Fibroblast of skin of scalp (primary cell): ENCODE data around the gene LAT.
A peak's percentile ranks its signal among the peaks of the same experiment; 100 is the strongest.
"Not testable (repeated sequence)": the region's sequence is repeated elsewhere in the genome, so short reads cannot be mapped to it uniquely, and the experiment has no call there.

Experiments
- DNase-seq: peaks from one replicate; pipeline ENCODE4 v3.0.0-alpha.2; 2013

The LAT gene

GRCh38 chr16:28977703-28978662, 6.9 kb upstream of the LAT start:
- DNase-seq = no peak

DNA sequence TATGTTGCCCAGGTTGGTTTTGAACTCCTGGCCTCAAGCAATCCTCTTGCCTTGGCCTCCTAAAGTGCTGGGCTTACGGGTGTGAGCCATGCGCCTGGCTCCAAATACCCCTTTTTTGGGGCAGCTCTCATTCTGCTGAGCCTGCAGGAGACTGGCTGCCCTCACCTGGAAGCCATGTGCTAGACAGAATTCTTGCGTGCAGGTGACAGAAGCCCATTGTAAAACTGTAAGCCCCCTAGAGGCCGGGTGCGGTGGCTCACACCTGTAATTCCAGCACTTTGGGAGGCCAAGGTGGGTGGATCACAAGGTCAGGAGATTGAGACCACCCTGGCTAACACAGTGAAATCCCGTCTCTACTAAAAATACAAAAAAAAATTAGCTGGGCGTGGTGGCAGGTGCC, 4.5 kb upstream of the LAT start:
- not testable (repeated sequence) for DNase-seq

GRCh38 chr16:28980929-28981328, 3.9 kb upstream of the LAT start:
- DNase-seq = no peak

GRCh38 chr16:28981517-28981916, 3.3 kb upstream of the LAT start:
- DNase-seq = no peak

DNA sequence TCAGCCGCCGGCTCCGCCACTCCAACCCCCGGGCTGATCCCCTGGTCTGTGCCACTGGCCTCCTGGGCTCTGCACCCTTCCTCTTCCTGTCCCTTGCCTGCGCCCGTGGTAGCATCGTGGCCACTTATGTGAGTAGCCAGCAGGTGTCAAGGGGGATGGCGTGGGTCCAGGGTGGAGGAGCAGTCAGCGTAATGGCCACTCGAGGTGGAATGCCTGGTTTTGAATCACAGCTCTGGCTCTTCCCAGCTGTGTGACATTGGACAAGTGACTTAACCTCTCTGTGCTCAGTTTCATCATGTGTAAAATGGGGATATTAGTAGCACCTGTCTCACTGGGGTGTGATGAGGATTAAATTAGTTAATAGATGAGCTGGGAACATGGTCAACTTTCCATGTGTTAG, 2.4 kb upstream of the LAT start:
- no peak for DNase-seq

DNA sequence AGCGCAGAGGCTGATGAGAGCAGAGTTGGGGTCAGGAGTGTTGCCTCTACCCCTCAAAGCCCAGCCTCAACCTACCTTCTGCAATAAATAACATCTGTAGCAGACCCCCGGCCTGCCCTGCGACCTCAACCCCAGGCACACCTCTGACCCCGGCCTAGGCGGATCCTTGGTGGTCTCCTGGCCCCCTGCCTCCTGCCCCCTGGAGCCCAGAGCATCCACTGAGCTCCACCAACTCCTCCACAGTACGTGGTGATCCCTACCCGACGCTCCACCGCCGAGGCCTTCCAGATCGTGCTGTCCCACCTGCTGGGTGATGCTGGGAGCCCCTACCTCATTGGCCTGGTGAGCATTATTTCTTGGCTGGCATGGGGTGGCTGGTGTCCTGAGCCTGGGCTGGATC, 1.9 kb upstream of the LAT start:
- no peak for DNase-seq

DNA sequence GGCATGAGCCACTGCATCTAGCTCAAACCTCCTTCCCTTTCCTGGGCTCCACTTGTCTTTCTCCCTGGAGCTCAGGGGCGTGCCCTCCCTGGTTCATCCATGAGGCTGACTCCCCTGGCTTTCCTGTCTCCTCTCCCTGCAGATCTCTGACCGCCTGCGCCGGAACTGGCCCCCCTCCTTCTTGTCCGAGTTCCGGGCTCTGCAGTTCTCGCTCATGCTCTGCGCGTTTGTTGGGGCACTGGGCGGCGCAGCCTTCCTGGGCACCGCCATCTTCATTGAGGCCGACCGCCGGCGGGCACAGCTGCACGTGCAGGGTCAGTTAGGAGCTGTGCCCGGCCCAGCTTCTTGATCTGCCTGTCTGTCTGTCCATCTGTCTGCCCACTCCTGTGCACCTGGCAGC, 1.2 kb upstream of the LAT start:
- no peak for DNase-seq

DNA sequence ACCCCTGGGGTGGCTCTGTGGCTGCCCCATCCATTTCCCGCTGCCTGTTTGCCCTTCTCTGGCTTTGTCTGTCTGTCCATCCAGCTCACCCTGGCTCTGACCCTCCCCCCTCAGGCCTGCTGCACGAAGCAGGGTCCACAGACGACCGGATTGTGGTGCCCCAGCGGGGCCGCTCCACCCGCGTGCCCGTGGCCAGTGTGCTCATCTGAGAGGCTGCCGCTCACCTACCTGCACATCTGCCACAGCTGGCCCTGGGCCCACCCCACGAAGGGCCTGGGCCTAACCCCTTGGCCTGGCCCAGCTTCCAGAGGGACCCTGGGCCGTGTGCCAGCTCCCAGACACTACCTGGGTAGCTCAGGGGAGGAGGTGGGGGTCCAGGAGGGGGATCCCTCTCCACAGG, 761 bp upstream of the LAT start:
- DNase-seq = no peak

DNA sequence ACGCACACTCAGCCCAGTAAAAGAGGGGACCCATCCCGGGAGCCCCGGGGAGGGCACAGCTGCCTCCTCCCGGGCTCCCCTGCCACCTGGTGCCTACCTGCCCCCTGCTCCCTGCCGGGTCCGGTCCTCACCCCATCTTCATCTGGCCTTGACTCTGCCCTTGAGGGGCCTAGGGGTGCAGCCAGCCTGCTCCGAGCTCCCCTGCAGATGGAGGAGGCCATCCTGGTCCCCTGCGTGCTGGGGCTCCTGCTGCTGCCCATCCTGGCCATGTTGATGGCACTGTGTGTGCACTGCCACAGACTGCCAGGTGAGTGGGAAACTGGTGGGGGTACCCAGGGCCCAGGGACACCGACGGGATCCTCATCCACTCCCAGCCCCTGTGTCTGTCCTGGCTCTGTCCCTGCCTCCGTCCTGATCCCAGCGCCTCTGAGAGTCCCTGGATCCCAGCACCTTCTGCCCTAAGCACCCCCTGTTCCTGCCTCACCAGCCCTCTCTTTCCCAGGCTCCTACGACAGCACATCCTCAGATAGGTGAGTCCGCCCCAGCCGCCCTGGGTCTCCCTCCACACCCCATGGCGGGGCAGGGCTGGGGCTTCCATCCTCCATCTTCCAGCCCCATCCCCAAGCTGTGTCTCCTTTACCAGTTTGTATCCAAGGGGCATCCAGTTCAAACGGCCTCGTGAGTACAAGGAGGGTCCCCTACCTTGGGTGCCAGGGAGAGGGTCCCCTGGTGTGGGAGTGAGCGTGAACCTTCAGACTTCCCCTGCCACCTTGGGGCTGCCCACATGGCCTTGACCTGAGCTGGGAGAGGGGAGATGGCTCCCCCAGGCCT, 574 bp downstream of the LAT start:
- no peak for DNase-seq

DNA sequence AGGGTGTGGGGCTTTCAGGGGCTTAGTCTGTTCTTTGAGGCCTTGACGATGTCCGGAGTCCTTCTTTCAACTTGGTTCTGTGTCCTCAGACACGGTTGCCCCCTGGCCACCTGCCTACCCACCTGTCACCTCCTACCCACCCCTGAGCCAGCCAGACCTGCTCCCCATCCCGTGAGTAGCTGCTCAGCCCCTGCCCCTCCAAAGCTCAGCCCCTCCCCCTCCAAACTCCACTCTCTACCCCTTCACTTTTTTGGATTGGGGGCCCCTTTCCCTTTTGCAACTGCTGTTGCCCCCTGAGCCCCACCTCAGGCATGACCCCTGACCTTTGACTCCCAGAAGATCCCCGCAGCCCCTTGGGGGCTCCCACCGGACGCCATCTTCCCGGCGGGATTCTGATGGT, 1.2 kb downstream of the LAT start:
- no peak for DNase-seq

DNA sequence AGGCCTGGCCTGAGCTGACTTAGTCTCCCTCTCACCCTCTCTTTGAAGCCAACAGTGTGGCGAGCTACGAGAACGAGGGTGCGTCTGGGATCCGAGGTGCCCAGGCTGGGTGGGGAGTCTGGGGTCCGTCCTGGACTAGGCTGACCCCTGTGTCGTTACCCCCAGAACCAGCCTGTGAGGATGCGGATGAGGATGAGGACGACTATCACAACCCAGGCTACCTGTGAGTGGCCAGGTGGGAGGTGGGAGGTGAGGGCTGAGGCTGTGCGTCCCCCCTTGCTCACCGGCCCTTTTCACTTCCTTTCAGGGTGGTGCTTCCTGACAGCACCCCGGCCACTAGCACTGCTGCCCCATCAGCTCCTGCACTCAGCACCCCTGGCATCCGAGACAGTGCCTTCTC, 1.6 kb downstream of the LAT start:
- no peak for DNase-seq

- DNase-seq = no peak
Measured at GRCh38 chr16:28987170-28987853, 2.5 kb downstream of the LAT start.

DNA sequence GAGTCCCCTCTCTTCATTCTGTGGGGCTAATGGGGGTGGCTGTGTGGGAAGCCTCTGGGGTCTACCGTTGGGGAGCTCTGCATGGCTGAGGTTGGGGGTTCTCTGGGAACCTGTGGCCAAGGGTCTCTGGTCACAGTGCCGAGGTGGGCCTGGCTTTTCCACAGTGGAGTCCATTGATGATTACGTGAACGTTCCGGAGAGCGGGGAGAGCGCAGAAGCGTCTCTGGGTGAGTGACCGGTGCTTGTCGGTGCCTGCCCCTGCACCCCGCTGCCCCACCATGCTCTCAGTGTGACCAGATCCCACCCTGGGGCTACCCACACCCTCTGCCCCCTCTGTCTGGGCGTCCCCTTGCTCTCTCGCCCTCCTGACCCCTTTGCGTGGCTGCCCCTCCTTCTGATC, 4.5 kb downstream of the LAT start:
- no peak for DNase-seq

DNA sequence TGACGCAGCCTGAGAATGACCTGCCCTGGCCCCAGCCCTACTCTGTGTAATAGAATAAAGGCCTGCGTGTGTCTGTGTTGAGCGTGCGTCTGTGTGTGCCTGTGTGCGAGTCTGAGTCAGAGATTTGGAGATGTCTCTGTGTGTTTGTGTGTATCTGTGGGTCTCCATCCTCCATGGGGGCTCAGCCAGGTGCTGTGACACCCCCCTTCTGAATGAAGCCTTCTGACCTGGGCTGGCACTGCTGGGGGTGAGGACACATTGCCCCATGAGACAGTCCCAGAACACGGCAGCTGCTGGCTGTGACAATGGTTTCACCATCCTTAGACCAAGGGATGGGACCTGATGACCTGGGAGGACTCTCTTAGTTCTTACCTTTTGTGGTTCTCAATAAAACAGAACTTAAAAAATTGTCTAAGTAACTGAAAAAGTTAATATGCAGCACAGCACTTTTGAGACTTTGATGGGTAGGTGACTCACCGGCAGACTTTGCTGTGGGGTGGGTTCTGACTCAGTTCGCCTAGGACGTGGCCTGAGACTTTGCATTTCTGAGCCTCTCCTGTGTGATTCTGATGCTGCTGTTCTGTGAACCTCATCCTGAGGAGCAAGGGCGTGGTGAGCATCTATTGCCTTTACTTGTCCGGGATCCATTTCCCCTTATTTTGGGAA, 5.7 kb downstream of the LAT start:
- DNase-seq = no peak

DNA sequence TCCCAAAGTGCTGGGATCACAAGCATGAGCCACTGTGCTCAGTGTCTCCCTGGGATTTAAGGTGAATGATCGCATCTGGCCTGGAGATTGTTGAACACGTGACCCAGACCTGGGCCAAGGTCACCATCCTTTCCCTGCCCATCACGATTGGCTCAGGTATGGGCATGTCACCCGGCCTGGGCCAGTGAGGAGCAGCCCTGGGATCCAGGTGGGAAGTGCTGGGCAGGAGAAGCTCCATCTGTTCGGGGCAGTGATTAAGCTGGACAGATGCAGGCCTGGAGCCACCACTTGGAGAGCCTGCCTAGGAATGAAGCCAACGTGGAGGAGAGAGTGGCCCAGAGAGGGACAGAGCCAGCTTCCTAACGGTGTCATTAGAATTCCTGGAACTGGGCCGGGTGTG, 6.8 kb downstream of the LAT start:
- no peak for DNase-seq

DNA sequence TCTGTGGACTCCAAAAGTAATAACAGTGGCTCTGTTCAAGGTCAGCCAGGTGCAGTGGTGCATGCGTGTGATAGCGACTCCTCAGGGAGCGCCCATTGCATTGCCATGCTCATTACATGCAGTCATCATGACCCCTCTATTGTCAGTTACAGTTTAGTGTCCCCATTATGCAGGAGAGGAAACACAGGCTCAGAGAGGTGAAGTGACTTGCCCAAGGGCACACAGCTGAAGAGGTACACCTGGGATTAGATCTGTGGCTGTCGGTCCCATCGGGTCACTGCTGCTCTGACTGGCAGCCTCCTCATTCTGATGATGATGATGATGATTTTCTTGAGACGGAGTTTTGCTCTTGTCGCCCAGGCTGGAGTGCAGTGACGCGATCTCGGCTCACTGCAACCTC, 7.6 kb downstream of the LAT start:
- DNase-seq = no peak

- DNase-seq = no peak
Measured at GRCh38 chr16:28998837-28999236, 14.0 kb downstream of the LAT start.

GRCh38 chr16:28999577-28999976, 14.7 kb downstream of the LAT start:
- no peak for DNase-seq

- no peak for DNase-seq
Measured at GRCh38 chr16:29000019-29000418, 15.2 kb downstream of the LAT start.

DNA sequence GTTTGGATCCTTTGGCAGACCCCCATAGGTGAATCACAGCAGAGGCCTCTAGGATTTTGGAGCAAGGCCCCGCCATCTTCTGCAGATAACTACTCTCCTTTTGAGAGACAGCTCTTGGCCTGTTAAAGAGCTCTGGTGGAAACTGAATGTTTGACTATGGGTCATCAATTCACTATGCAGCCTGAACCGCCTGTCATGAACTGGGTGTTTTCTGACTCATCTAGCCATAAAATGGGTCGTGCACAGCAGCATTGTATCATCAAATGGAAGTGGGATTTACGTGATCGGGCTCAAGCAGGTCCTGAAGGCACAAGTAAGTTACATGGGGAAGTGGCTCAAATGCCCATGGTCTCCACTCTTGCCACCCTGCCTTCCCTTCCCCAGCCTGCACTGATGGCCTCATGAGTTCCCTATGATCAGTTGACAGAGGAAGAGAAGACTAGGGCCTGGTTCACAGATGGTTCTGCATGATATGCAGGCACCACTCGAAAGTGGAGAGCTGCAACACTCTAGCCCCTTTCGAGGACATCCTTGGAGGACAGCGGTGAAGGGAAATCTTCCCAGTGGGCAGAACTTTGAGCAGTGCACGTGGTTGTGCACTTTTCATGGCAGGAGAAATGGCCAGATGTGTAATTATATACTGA, 19.8 kb downstream of the LAT start:
- not testable (repeated sequence) for DNase-seq

GRCh38 chr16:29007730-29008593, 23.1 kb downstream of the LAT start:
- DNase-seq = peak; percentile 26
